Posterior vena cava (tissue), 2 donors: ENCODE measurements around the gene GRIPAP1. TPM values are rescaled to one million over a fixed set of nuclear protein-coding genes. Genes with fewer than 3 reads are reported as not detected.

Source experiments
- DNase-seq: peaks from one replicate; pipeline ENCODE4 v3.0.0-alpha.2; 2020; ENCODE audit warnings: low spot score
- intact Hi-C, 2 donors: fragments of 100-400 bp; cut with DNase I; formaldehyde crosslinking; loops; one replicate each; pipeline versions ENCODE4 v1.14.1 to v1.14.2; 2022 to 2023
- total RNA-seq, 2 donors: library from RNA; stranded (reverse); fragmentation: NEBNext Ultra II Directional; extraction: Animal tissue kit (Norgen Biotek cat#: 25700); gene quantifications; one replicate each; pipeline ENCODE4 v1.2.1, GENCODE V29; 2021
- donor health status: DM: yes; HTN: yes; CAD: no.
- donor health status: DM: yes; HTN: yes; CAD: no.

GRIPAP1 gene
- total RNA-seq, 2 donors from 2014 or later: 27.6 to 31.6 TPM

- intact Hi-C loops: no loop called here
- DNase-seq: no peak
Measured at GRCh38 chrX:48969471-48969870, 32.6 kb downstream of the GRIPAP1 start.

GRCh38 chrX:48968377-48968776 is 33.7 kb downstream of the GRIPAP1 start:
- intact Hi-C loops: no loop called here
- DNase-seq: no peak

GRCh38 chrX:48966796-48967579 is 35.1 kb downstream of the GRIPAP1 start:
- no peak for DNase-seq
- intact Hi-C loops: no loop called here

- DNase-seq: no peak
- intact Hi-C loops: no loop called here
Measured at GRCh38 chrX:48965959-48966358, 36.1 kb downstream of the GRIPAP1 start.

- intact Hi-C loops: no loop called here
- no peak for DNase-seq
Measured at GRCh38 chrX:48961585-48962091, 40.4 kb downstream of the GRIPAP1 start.

- intact Hi-C loops: no loop called here
Measured at GRCh38 chrX:48960291-48960690, 41.8 kb downstream of the GRIPAP1 start.

GRCh38 chrX:48958635-48959094 is 43.4 kb downstream of the GRIPAP1 start:
- DNase-seq: no peak
- intact Hi-C loops: no loop called here

More at GRCh38 chrX:48960291-48960690, 41.8 kb downstream of the GRIPAP1 start:
- no peak for DNase-seq

- intact Hi-C loops: no loop called here
- DNase-seq: peak; percentile 98
Measured at GRCh38 chrX:48957827-48958634, 44.0 kb downstream of the GRIPAP1 start.

- peak; percentile 89 for DNase-seq
- intact Hi-C loops: no loop called here
Measured at GRCh38 chrX:48957477-48957826, 44.6 kb downstream of the GRIPAP1 start, which contains the start of gene OTUD5. Gene OTUD5 (minus strand): TSS chrX:48957607. CDS start chrX:48957570, 37 bp downstream.

GRCh38 chrX:48956728-48957414 is 45.2 kb downstream of the GRIPAP1 start:
- intact Hi-C loops: no loop called here
- DNase-seq: no peak

GRCh38 chrX:48948589-48948988 is 53.5 kb downstream of the GRIPAP1 start:
- no peak for DNase-seq
- intact Hi-C loops: no loop called here

- DNase-seq: no peak
- intact Hi-C loops: no loop called here
Measured at GRCh38 chrX:48945517-48946348, 56.3 kb downstream of the GRIPAP1 start.

- intact Hi-C loops: no loop called here
- DNase-seq: no peak
Measured at GRCh38 chrX:48942895-48943294, 59.2 kb downstream of the GRIPAP1 start.

GRCh38 chrX:48940404-48940955 is 61.6 kb downstream of the GRIPAP1 start:
- intact Hi-C loops: no loop called here
- no peak for DNase-seq

GRCh38 chrX:48939524-48940228 is 62.4 kb downstream of the GRIPAP1 start:
- intact Hi-C loops: no loop called here

GRCh38 chrX:48938721-48939425 is 63.2 kb downstream of the GRIPAP1 start:
- DNase-seq: no peak
- intact Hi-C loops: no loop called here

More at GRCh38 chrX:48939524-48940228, 62.4 kb downstream of the GRIPAP1 start:
- DNase-seq: no peak
